Keratinocyte (primary cell): Measurements from ENCODE around the gene ERVH48-1. TPM values are rescaled to one million over a fixed set of nuclear protein-coding genes. Genes with fewer than 3 reads are reported as not detected.
"Not testable (repeated sequence)": the region's sequence is repeated elsewhere in the genome, so short reads cannot be mapped to it uniquely, and the experiment has no call there.

Experiments used
- DNase-seq: peaks from one replicate; pipeline ENCODE4 v3.0.0-alpha.2; 2011; ENCODE audit warnings: low read depth, missing footprints, low spot score
- FAIRE-seq: peaks from 2 replicates; lab custom pipeline; 2011; peaks lifted over from hg19 to GRCh38; lab: Jason Lieb, UNC
- H2AFZ ChIP-seq: 2 replicates; pipeline ENCODE4 v1.6.0; 2012; ENCODE audit warnings: low read length, control low read depth, inconsistent platforms; ENCODE audit not compliant: control insufficient read depth
- H3K27ac ChIP-seq: 2 replicates; pipeline ENCODE4 v1.5.1; 2011; ENCODE audit warnings: low read length; ENCODE audit not compliant: control insufficient read depth, insufficient read depth
- H3K27me3 ChIP-seq: 3 replicates; pipeline ENCODE4 v1.6.0; 2011; ENCODE audit warnings: low read length; ENCODE audit not compliant: control insufficient read depth, insufficient read depth; ENCODE audit errors: extremely low read depth
- H3K36me3 ChIP-seq, 2 experiments: 2 replicates in 1 of 2; 3 replicates in 1 of 2; pipeline ENCODE4 v1.5.1; 2011; ENCODE audit warnings: low read length in 2 of 2, mild to moderate bottlenecking in 1 of 2; ENCODE audit not compliant: control insufficient read depth in 2 of 2, insufficient read depth in 2 of 2; ENCODE audit errors: extremely low read depth in 1 of 2
- H3K4me1 ChIP-seq: 3 replicates; pipeline ENCODE4 v1.5.1; 2011; ENCODE audit warnings: low read length; ENCODE audit not compliant: control insufficient read depth, insufficient read depth; ENCODE audit errors: extremely low read depth
- H3K4me2 ChIP-seq: 3 replicates; pipeline ENCODE4 v1.6.0; 2011; ENCODE audit warnings: low read depth, low read length; ENCODE audit not compliant: control insufficient read depth, insufficient read depth; ENCODE audit errors: extremely low read depth
- H3K4me3 ChIP-seq, 3 experiments: fragments of 200-600 bp in 1 of 3; sonication (generic) in 1 of 3; 2 replicates in 2 of 3; 3 replicates in 1 of 3; pipeline ENCODE4 v1.5.1; 2011 to 2016; ENCODE audit warnings: low read length in 3 of 3, mild to moderate bottlenecking in 3 of 3, control low read depth in 2 of 3, inconsistent platforms in 1 of 3, low read depth in 1 of 3, mixed read lengths in 1 of 3, mixed run types in 1 of 3, moderate library complexity in 1 of 3; ENCODE audit not compliant: control insufficient read depth in 2 of 3, insufficient read depth in 2 of 3; ENCODE audit errors: extremely low read depth in 1 of 3
- H3K79me2 ChIP-seq: 2 replicates; pipeline ENCODE4 v1.6.0; 2012; ENCODE audit warnings: low read length; ENCODE audit not compliant: control insufficient read depth, insufficient read depth
- H3K9ac ChIP-seq: 3 replicates; pipeline ENCODE4 v1.6.0; 2011; ENCODE audit warnings: low read length; ENCODE audit not compliant: control insufficient read depth, insufficient read depth; ENCODE audit errors: extremely low read depth
- H3K9me1 ChIP-seq: 3 replicates; pipeline ENCODE4 v1.6.0; 2011; ENCODE audit warnings: low read length; ENCODE audit not compliant: control insufficient read depth, insufficient read depth; ENCODE audit errors: extremely low read depth
- H3K9me3 ChIP-seq: 2 replicates; pipeline ENCODE4 v1.5.1; 2012; ENCODE audit warnings: low read depth, low read length; ENCODE audit not compliant: control insufficient read depth
- H4K20me1 ChIP-seq: 3 replicates; pipeline ENCODE4 v1.6.0; 2011; ENCODE audit warnings: low read length; ENCODE audit not compliant: control insufficient read depth, insufficient read depth; ENCODE audit errors: extremely low read depth
- EZH2 ChIP-seq: IDR thresholded peaks from one replicate; pipeline ENCODE4 v1.6.1; 2012; ENCODE audit warnings: inconsistent platforms, mild to moderate bottlenecking, low read length, moderate library complexity
- dilution Hi-C: fragments of 300-500 bp; cut with MboI; formaldehyde crosslinking; loops from one replicate; pipeline ENCODE4 v1.7.0; 2020; ENCODE audit warnings: low sequenced_read_pairs; ENCODE audit not compliant: extremely low pct_ligation_motif_present
- polyA plus RNA-seq, 5 experiments: library from polyadenylated mRNA; depleted of rRNA in 3 of 5; stranded (reverse) in 3 of 5; stranded (forward) in 1 of 5; unstranded in 1 of 5; fragments of >200 nt; gene quantifications; 1 replicate in 1 of 5; 2 replicates in 3 of 5; 3 replicates in 1 of 5; pipeline versions ENCODE4 v1.2.1 to v1.2.3, GENCODE V29; 2011 to 2012; ENCODE audit warnings: missing spikeins in 2 of 5, low read depth in 1 of 5, low replicate concordance in 1 of 5
- TF ChIP-seq, protein P1 (sequence below), 3 experiments: IDR thresholded peaks in 1 of 3; conservative IDR thresholded peaks in 1 of 3; optimal IDR thresholded peaks in 1 of 3; 2 replicates in 2 of 3; 3 replicates in 1 of 3; pipeline versions ENCODE3 to v1.5.1; 2011; ENCODE audit warnings: low read length in 3 of 3, mild to moderate bottlenecking in 3 of 3, moderate library complexity in 2 of 3, control low read depth in 1 of 3, inconsistent platforms in 1 of 3; ENCODE audit not compliant: insufficient read depth in 2 of 3; ENCODE audit errors: extremely low read depth in 1 of 3

Gene ERVH48-1
- polyA plus RNA-seq, 1 donor (not counting 4 experiments of a cell fraction or from before 2014, with no cell fraction given): 0.03 TPM

DNA sequence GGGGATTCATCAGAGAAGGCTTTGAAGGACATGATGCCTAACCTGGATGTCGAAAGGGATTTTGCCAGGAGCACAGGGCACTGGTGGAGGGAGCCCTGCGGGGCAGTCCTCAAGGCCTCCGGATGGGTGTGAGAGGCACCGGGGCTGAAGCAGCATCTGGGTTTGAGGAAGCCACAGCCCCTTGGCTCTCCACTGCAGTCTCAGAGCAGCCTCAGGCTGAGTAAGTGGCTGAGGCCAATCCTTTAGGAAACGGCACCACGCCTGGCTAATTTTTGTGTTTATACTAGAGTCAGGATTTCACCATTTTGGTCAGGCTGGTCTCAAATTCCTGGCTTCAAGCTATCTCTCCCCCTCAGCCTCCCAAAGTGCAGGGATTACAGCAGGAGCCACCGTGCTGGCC lies 12.0 kb downstream of the ERVH48-1 start:
- H3K4me1 ChIP-seq: peaks cover 6% of the 10 kb centered on the region
- FAIRE-seq: no peak
- no peak overlapping the region for H3K27ac ChIP-seq
- peaks cover 8 to 22% of the 10 kb centered on the region in 2 experiments for H3K36me3 ChIP-seq
- H4K20me1 ChIP-seq: no peaks in the 10 kb centered on the region
- no peak overlapping the region for H3K4me2 ChIP-seq
- H3K9ac ChIP-seq: no peak overlapping the region
- no peak overlapping the region for H3K4me3 ChIP-seq
- no peaks in the 10 kb centered on the region for H3K79me2 ChIP-seq
- no peak for DNase-seq
- H3K9me3 ChIP-seq: no peaks in the 10 kb centered on the region
- H3K27me3 ChIP-seq: no peaks in the 10 kb centered on the region
- dilution Hi-C loops: no loop called here
- no peaks in the 10 kb centered on the region for H3K9me1 ChIP-seq
- H2AFZ ChIP-seq: no peak overlapping the region
- no peak for TF ChIP-seq EZH2
- TF ChIP-seq, protein P1, sequence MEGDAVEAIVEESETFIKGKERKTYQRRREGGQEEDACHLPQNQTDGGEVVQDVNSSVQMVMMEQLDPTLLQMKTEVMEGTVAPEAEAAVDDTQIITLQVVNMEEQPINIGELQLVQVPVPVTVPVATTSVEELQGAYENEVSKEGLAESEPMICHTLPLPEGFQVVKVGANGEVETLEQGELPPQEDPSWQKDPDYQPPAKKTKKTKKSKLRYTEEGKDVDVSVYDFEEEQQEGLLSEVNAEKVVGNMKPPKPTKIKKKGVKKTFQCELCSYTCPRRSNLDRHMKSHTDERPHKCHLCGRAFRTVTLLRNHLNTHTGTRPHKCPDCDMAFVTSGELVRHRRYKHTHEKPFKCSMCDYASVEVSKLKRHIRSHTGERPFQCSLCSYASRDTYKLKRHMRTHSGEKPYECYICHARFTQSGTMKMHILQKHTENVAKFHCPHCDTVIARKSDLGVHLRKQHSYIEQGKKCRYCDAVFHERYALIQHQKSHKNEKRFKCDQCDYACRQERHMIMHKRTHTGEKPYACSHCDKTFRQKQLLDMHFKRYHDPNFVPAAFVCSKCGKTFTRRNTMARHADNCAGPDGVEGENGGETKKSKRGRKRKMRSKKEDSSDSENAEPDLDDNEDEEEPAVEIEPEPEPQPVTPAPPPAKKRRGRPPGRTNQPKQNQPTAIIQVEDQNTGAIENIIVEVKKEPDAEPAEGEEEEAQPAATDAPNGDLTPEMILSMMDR (optimal IDR thresholded peaks at IDR 0.05 in 1 of 3, IDR thresholded peaks at IDR 0.05 in 1 of 3, conservative IDR thresholded peaks at IDR 0.05 in 1 of 3; ENCODE audit: extremely low read depth in 1 of 3, insufficient read depth in 2 of 3, low read length in 3 of 3): no peak

DNA sequence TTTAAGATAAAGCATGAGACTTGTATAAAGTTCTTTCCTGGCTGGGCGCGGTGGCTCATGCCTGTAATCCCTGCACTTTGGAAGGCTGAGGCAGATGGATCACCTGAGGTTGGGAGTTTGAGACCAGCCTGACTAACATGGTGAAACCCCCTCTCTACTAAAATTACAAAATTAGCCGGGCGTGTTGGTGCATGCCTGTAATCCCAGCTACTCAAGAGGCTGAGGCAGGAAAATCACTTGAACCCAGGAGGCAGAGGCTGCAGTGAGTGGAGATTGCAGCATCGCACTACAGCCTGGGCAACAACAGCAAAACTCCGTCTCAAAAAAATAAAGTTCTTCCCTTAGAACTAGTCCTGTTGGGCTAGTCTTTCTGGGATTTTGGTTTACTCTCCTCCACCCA lies 13.5 kb downstream of the ERVH48-1 start:
- H3K4me2 ChIP-seq, H3K4me3 ChIP-seq, dilution Hi-C loops, H3K9ac ChIP-seq, FAIRE-seq, DNase-seq, H3K9me1 ChIP-seq, H3K27me3 ChIP-seq, H3K79me2 ChIP-seq, H4K20me1 ChIP-seq, H3K4me1 ChIP-seq, H3K9me3 ChIP-seq, H2AFZ ChIP-seq: not testable (repeated sequence)
- peak overlapping the region; percentile 52 for H3K27ac ChIP-seq
- peaks cover 10 to 22% of the 10 kb centered on the region in 2 experiments for H3K36me3 ChIP-seq

DNA sequence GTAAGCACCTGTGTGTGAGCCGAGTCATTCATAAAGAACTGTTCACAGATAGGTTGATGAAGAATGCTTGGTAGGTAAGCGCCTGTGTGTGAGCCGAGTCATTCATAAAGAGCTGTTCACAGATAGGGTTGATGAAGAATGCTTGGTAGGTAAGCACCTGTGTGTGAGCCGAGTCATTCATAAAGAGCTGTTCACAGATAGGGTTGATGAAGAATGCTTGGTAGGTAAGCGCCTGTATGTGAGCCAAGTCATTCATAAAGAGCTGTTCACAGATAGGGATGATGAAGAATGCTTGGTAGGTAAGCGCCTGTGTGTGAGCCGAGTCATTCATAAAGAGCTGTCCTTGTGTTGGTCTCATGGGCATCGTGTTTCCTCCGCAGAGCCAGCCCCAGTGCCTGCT lies 16.9 kb downstream of the ERVH48-1 start:
- H3K79me2 ChIP-seq: peaks cover 15% of the 10 kb centered on the region
- H3K9ac ChIP-seq: not testable (repeated sequence)

More for the DNA sequence above, 16.9 kb downstream of the ERVH48-1 start:
- peaks cover 20 to 42% of the 10 kb centered on the region in 2 experiments for H3K36me3 ChIP-seq
- H2AFZ ChIP-seq, FAIRE-seq, dilution Hi-C loops, H3K9me3 ChIP-seq, H3K4me3 ChIP-seq, H3K9me1 ChIP-seq, H3K27ac ChIP-seq, H3K4me2 ChIP-seq, H4K20me1 ChIP-seq, H3K27me3 ChIP-seq, DNase-seq, H3K4me1 ChIP-seq: not testable (repeated sequence)
